Activated CD8-positive, alpha-beta memory T cell treated with anti-CD3 and anti-CD28 coated beads, Interleukin-2, amount 50 U/mL, for 24 hours (primary cell): ENCODE measurements around the gene LEMD3.
"Not testable (repeated sequence)": the region's sequence is repeated elsewhere in the genome, so short reads cannot be mapped to it uniquely, and the experiment has no call there.

Experiments used
- DNase-seq: peaks from one replicate; pipeline ENCODE4 v3.0.0-alpha.2; 2020; ENCODE audit errors: extremely low read depth

LEMD3 gene

GRCh38 chr12:65279369-65280112 is 110.2 kb downstream of the LEMD3 start:
- DNase-seq: no peak

- no peak for DNase-seq
Measured at GRCh38 chr12:65280306-65280705, 110.9 kb downstream of the LEMD3 start.

DNA sequence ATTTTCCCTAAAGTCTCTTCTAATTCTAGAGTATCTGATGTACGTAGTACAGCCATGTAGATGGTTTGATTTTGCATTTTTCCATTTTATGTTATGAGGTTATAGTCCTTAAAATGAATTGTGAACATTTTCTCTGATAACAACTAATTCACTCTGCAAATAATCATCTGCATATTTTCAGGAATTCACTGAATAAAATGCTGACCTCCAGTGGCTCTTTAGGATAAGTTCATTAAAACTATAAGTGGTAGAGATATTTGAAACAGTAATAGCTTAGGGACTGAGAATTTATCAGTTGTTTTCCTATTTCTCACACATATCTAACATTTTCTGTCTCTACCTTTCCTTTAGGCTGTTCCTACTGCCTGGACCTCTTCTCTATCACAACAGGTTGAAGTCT is 113.5 kb downstream of the LEMD3 start:
- no peak for DNase-seq

- not testable (repeated sequence) for DNase-seq
Measured at GRCh38 chr12:65285532-65285931, 116.1 kb downstream of the LEMD3 start.

- DNase-seq: no peak
Measured at GRCh38 chr12:65287426-65287825, 118.0 kb downstream of the LEMD3 start.

- DNase-seq: no peak
Measured at GRCh38 chr12:65292241-65292640, 122.9 kb downstream of the LEMD3 start.

DNA sequence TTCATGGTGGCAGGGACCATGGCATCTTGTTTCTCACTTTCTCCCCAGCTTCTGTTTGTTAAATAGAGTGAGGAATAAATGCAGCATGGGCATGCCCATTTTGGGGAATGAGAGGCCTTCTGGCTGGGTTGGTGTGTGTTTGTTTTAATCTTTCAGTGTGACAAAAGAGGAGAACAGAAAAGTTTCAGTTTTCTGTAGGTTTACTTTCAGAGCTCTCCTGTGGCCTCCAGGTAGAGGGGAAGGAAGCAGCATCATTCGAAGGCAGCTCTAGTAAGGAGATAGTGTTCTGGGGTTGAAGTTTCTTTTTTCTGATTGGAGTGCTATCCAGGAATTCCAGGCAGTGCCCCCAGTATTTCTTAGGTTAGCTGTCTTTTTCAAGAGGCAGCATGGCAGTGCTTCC is 124.4 kb downstream of the LEMD3 start:
- no peak for DNase-seq

DNA sequence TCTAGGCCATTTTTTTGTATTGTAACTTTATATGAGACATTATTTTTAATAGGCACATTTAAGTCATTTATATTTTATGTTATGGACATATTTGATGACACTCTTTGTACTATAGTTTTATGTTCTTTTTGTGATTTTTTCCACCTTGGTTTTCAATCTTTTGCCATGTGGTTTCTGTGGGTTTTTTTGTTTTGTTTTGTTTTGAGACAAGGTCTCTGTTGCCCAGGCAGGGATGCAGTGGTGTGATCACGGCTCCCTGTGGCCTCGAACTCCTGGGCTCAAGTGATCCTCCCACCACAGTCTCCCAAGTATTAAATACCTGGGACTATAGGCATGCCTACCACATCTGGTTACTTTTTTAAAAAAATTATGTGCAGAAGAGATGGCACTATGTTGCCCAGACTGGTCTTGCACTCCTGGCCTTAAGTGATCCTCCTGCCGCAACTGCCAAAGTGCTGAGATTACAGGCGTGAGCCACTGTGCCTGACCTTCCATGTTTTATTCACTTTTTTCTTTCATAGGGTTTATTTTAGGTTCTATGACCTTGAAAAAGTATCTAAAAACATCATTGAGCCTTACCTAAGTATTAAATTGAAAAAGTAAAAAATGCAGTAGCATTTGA is 125.4 kb downstream of the LEMD3 start:
- no peak for DNase-seq

GRCh38 chr12:65296508-65297265 is 127.3 kb downstream of the LEMD3 start:
- no peak for DNase-seq
